Measurements from ENCODE around the gene ELF1.

DNA sequence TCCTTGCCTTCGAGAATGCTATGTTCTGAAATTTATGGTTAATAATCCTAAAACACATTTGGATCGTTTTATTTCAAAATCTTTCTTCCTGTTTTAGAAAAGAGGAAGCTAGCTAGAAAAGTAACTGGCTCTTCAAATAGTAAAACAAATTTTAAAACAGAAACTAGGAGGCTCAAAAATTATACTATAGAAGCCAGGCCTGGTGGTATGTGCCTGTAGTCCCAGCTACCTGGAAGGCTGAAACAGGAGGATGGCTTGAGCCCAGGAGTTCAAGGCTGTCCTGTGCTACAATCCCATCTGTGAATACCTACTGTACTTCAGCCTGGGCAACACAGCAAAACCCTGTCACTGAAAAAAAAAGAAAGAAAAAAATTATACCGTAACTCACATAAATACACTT, 57.9 kb downstream of the ELF1 start:
- TF ChIP-seq, protein P1, sequence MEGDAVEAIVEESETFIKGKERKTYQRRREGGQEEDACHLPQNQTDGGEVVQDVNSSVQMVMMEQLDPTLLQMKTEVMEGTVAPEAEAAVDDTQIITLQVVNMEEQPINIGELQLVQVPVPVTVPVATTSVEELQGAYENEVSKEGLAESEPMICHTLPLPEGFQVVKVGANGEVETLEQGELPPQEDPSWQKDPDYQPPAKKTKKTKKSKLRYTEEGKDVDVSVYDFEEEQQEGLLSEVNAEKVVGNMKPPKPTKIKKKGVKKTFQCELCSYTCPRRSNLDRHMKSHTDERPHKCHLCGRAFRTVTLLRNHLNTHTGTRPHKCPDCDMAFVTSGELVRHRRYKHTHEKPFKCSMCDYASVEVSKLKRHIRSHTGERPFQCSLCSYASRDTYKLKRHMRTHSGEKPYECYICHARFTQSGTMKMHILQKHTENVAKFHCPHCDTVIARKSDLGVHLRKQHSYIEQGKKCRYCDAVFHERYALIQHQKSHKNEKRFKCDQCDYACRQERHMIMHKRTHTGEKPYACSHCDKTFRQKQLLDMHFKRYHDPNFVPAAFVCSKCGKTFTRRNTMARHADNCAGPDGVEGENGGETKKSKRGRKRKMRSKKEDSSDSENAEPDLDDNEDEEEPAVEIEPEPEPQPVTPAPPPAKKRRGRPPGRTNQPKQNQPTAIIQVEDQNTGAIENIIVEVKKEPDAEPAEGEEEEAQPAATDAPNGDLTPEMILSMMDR (conservative IDR thresholded peaks at IDR 0.05 in 1 of 2, IDR thresholded peaks at IDR 0.05 in 1 of 2; ENCODE audit: low read depth in 1 of 2, low read length in 2 of 2): no peak
- TF ChIP-seq EZH2 (IDR thresholded peaks at IDR 0.05; ENCODE audit: low read length, missing control alignments): no peak

Data from fibroblast of lung (primary cell).